SK-N-SH (cell line): ENCODE measurements around the gene RBPJL.

Experiments
- RAD21 ChIP-seq: IDR thresholded peaks from 2 replicates; pipeline ENCODE4 v1.6.1; 2012; ENCODE audit warnings: mild to moderate bottlenecking, low read length
- TF ChIP-seq, protein P1 (sequence below): fragments of 200-600 bp; sonication (generic); IDR thresholded peaks from 2 replicates; pipeline ENCODE4 v1.6.1; 2017; ENCODE audit warnings: antibody characterized with exemption, mild to moderate bottlenecking, moderate library complexity

DNA sequence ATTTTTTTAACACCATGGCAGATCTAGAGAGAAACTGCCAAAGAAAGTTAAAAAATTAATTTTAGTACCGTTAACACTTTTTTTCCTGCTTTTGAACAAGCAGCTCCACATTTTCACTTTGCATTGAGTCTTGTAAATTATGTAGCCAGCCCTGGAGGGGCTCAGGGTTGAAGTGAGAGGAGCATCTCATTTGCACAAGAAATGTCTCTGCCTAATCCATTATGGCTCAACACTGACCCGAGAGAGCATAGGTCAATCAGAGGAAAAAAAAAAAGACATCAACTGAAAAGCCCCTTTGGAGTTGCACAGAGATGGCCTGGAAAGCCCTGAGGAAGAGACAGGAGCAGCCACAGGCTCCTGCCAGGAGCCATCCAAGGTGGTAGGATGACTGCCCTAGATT is 48.0 kb upstream of the RBPJL start:
- no peak for TF ChIP-seq RAD21
- TF ChIP-seq, protein P1, sequence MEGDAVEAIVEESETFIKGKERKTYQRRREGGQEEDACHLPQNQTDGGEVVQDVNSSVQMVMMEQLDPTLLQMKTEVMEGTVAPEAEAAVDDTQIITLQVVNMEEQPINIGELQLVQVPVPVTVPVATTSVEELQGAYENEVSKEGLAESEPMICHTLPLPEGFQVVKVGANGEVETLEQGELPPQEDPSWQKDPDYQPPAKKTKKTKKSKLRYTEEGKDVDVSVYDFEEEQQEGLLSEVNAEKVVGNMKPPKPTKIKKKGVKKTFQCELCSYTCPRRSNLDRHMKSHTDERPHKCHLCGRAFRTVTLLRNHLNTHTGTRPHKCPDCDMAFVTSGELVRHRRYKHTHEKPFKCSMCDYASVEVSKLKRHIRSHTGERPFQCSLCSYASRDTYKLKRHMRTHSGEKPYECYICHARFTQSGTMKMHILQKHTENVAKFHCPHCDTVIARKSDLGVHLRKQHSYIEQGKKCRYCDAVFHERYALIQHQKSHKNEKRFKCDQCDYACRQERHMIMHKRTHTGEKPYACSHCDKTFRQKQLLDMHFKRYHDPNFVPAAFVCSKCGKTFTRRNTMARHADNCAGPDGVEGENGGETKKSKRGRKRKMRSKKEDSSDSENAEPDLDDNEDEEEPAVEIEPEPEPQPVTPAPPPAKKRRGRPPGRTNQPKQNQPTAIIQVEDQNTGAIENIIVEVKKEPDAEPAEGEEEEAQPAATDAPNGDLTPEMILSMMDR: no peak
